Subcutaneous abdominal adipose tissue (tissue), 5 donors: ENCODE results near the gene ADAM17.

ENCODE experiments used
- H3K27ac ChIP-seq: one replicate; pipeline ENCODE4 v1.7.0; 2013; ENCODE audit warnings: low read depth, mild to moderate bottlenecking, inconsistent platforms, low read length, moderate library complexity
- H3K27me3 ChIP-seq, 5 donors: one replicate each; pipeline ENCODE4 v1.7.0; 2013; ENCODE audit warnings: low read length in 5 of 5, inconsistent platforms in 1 of 5; ENCODE audit not compliant: control insufficient read depth in 5 of 5, insufficient read depth in 4 of 5
- H3K36me3 ChIP-seq, 5 donors: one replicate each; pipeline ENCODE4 v1.7.0; 2013; ENCODE audit warnings: low read length in 5 of 5; ENCODE audit not compliant: control insufficient read depth in 5 of 5, insufficient read depth in 5 of 5
- H3K4me1 ChIP-seq, 5 donors: one replicate each; pipeline ENCODE4 v1.7.0; 2013; ENCODE audit warnings: low read length in 5 of 5, mild to moderate bottlenecking in 3 of 5, moderate library complexity in 1 of 5; ENCODE audit not compliant: control insufficient read depth in 5 of 5, insufficient read depth in 5 of 5
- H3K4me3 ChIP-seq, 5 donors: one replicate each; pipeline ENCODE4 v1.7.0; 2013; ENCODE audit warnings: low read length in 5 of 5, low read depth in 1 of 5
- H3K9ac ChIP-seq, 5 donors: one replicate each; pipeline ENCODE4 v1.7.0; 2013; ENCODE audit warnings: low read length in 5 of 5, mild to moderate bottlenecking in 4 of 5, moderate library complexity in 3 of 5
- H3K9me3 ChIP-seq, 5 donors: one replicate each; pipeline ENCODE4 v1.7.0; 2013; ENCODE audit warnings: low read length in 5 of 5; ENCODE audit not compliant: control insufficient read depth in 5 of 5
- donor health status: healthy.
- donor health status: healthy.
- donor health status: healthy.
- donor health status: healthy.
- donor health status: healthy.

ADAM17 gene

DNA sequence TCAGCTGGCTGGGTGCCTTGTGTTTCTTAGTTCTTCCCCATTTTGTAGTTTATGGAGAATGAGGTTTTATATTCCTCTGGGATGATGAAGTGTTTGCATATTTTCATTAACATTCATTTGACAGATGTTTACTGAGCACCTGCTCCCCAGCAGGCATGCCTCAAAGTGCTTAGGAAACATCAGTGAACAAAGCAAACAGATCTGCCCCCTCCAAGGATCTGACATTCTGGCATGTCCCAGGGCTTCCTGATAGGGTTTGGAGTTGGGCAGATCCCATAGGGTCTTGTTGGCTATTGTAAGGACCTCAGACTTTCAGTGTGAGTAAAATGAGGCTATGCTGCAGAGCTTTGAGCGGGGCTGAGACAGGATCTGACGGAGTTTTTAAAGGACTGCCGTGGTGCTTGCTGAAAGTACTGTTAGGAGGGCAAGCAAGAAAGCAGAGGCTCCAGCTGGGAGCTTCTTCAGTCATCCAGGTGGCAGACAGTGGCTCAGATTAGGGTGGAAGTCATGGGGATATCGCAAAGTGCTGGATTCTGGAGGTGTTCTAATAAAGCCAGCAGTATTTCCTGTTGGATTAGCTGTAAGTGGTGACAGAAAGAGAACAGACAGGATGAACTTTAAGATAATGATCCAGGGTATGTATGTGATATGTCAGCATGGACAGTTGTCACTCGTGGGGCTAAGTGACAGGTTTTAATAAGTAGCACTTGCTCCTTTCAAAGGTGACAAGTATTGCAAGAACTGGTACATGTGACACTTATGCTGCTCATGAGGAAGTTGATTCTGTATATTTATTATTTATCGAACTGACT lies 92.5 kb downstream of the ADAM17 start:
- Histone ChIP-seq H3K36me3 (peaks cover 6 to 47% (median 24%) of the 10 kb centered on the region in 5 donors), H3K27ac (no peak overlapping the region), H3K9ac (no peak overlapping the region), H3K27me3 (no peaks in the 10 kb centered on the region), H3K4me3 (no peak overlapping the region), H3K9me3 (no peaks in the 10 kb centered on the region), H3K4me1 (peaks cover 0 to 5% (median 0%) of the 10 kb centered on the region in 5 donors)

- Histone ChIP-seq H3K4me3 (no peak overlapping the region), H3K27me3 (no peaks in the 10 kb centered on the region), H3K36me3 (peaks cover 6 to 46% (median 25%) of the 10 kb centered on the region in 5 donors), H3K9me3 (no peaks in the 10 kb centered on the region), H3K27ac (no peak overlapping the region), H3K9ac (no peak overlapping the region), H3K4me1 (no peaks in the 10 kb centered on the region)
Observed at GRCh38 chr2:9462313-9462712, 93.3 kb downstream of the ADAM17 start.

GRCh38 chr2:9461079-9461478 lies 94.6 kb downstream of the ADAM17 start:
- H3K27me3 ChIP-seq, result no peaks in the 10 kb centered on the region
- H3K9ac ChIP-seq, result no peak overlapping the region
- H3K27ac ChIP-seq, result no peak overlapping the region
- no peaks in the 10 kb centered on the region for H3K4me1 ChIP-seq
- H3K36me3 ChIP-seq, result peaks cover 12 to 45% (median 30%) of the 10 kb centered on the region in 5 donors
- no peak overlapping the region for H3K4me3 ChIP-seq
- no peaks in the 10 kb centered on the region for H3K9me3 ChIP-seq

DNA sequence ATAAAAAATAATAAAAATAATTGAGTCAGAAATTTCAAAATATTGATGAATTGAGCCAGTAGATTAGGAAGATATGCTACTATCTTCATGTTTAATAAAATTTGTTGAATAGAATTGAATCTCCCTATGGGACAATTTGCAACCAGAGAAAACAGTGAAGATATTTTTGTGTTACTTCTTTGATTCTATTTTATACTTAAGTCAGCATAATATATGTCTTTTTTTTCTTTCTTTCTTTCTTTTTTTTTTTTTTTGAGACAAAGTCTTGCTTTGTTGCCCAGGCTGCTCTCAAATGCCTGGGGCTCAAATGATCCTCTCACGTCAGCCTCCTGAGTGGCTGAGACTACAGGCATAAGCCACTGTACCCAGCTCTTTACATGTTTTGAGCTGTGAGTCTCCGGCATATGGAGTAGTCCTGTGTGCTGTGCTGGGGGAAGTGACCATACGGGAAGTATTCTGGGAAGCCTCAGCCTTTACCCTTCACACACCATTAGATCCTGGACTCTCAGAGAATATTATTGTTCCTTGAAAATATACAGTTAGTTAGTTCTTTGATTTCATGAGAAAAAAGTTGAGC lies 95.1 kb downstream of the ADAM17 start:
- no peak overlapping the region for H3K4me3 ChIP-seq
- H3K9ac ChIP-seq, result no peak overlapping the region
- H3K36me3 ChIP-seq, result peaks cover 9 to 42% (median 26%) of the 10 kb centered on the region in 5 donors
- no peak overlapping the region for H3K27ac ChIP-seq
- no peaks in the 10 kb centered on the region for H3K27me3 ChIP-seq
- no peaks in the 10 kb centered on the region for H3K9me3 ChIP-seq
- no peaks in the 10 kb centered on the region for H3K4me1 ChIP-seq

- H3K27me3 ChIP-seq, result no peaks in the 10 kb centered on the region
- no peak overlapping the region for H3K4me3 ChIP-seq
- no peaks in the 10 kb centered on the region for H3K9me3 ChIP-seq
- no peak overlapping the region for H3K27ac ChIP-seq
- H3K9ac ChIP-seq, result no peak overlapping the region
- peaks cover 21 to 61% (median 40%) of the 10 kb centered on the region in 5 donors for H3K36me3 ChIP-seq
- no peaks in the 10 kb centered on the region for H3K4me1 ChIP-seq
Observed at GRCh38 chr2:9451231-9451630, 104.4 kb downstream of the ADAM17 start.

- Histone ChIP-seq H3K36me3 (peaks cover 41 to 67% (median 44%) of the 10 kb centered on the region in 5 donors), H3K27me3 (no peaks in the 10 kb centered on the region), H3K27ac (no peak overlapping the region), H3K9ac (no peak overlapping the region), H3K4me3 (no peak overlapping the region), H3K9me3 (no peaks in the 10 kb centered on the region), H3K4me1 (no peaks in the 10 kb centered on the region)
Observed at GRCh38 chr2:9445089-9445488, 110.5 kb downstream of the ADAM17 start.

GRCh38 chr2:9443526-9443925 lies 112.1 kb downstream of the ADAM17 start:
- no peak overlapping the region for H3K9ac ChIP-seq
- H3K27me3 ChIP-seq, result no peaks in the 10 kb centered on the region
- no peak overlapping the region for H3K27ac ChIP-seq
- H3K9me3 ChIP-seq, result no peaks in the 10 kb centered on the region
- no peak overlapping the region for H3K4me3 ChIP-seq
- peaks cover 40 to 67% (median 45%) of the 10 kb centered on the region in 5 donors for H3K36me3 ChIP-seq
- no peaks in the 10 kb centered on the region for H3K4me1 ChIP-seq

- Histone ChIP-seq H3K4me3 (no peak overlapping the region), H3K9ac (no peak overlapping the region), H3K9me3 (no peaks in the 10 kb centered on the region), H3K36me3 (peaks cover 42 to 76% (median 53%) of the 10 kb centered on the region in 5 donors), H3K4me1 (no peaks in the 10 kb centered on the region), H3K27ac (no peak overlapping the region), H3K27me3 (no peaks in the 10 kb centered on the region)
Observed at GRCh38 chr2:9441556-9441955, 114.1 kb downstream of the ADAM17 start.

- H3K36me3 ChIP-seq, result peaks cover 37 to 74% (median 49%) of the 10 kb centered on the region in 5 donors
- no peak overlapping the region for H3K4me3 ChIP-seq
- no peaks in the 10 kb centered on the region for H3K4me1 ChIP-seq
- no peaks in the 10 kb centered on the region for H3K9me3 ChIP-seq
- no peak overlapping the region for H3K9ac ChIP-seq
- H3K27me3 ChIP-seq, result no peaks in the 10 kb centered on the region
- no peak overlapping the region for H3K27ac ChIP-seq
Observed at GRCh38 chr2:9440058-9440727, 115.4 kb downstream of the ADAM17 start.

- Histone ChIP-seq H3K9me3 (no peaks in the 10 kb centered on the region), H3K27ac (no peak overlapping the region), H3K27me3 (no peaks in the 10 kb centered on the region), H3K9ac (no peak overlapping the region), H3K36me3 (peaks cover 37 to 74% (median 48%) of the 10 kb centered on the region in 5 donors), H3K4me1 (no peaks in the 10 kb centered on the region), H3K4me3 (no peak overlapping the region)
Observed at GRCh38 chr2:9439536-9439935, 116.1 kb downstream of the ADAM17 start.
